CD14-positive monocyte (primary cell): ENCODE measurements around the gene DELE1. TPM values are rescaled to one million over a fixed set of nuclear protein-coding genes. Genes with fewer than 3 reads are reported as not detected.

Experiments used
- DNase-seq, 3 donors: peaks; one replicate each; pipeline ENCODE4 v3.0.0-alpha.2; 2011 to 2022
- H2AFZ ChIP-seq: 2 replicates; pipeline ENCODE4 v1.6.0; 2012; ENCODE audit warnings: mild to moderate bottlenecking, low read depth, low read length, inconsistent platforms; ENCODE audit not compliant: insufficient read depth, poor library complexity, severe bottlenecking
- H3K27ac ChIP-seq, 2 donors: 1 replicate in 1 of 2; 2 replicates in 1 of 2; pipeline ENCODE4 v1.5.1; 2012 to 2013; ENCODE audit warnings: low read length in 2 of 2, control low read depth in 1 of 2, inconsistent platforms in 1 of 2, low read depth in 1 of 2, mild to moderate bottlenecking in 1 of 2
- H3K27me3 ChIP-seq, 2 donors: one replicate each; pipeline versions ENCODE4 v1.6.0 to v1.6.1; 2011 to 2013; ENCODE audit warnings: low read length in 2 of 2; ENCODE audit not compliant: control insufficient read depth in 2 of 2, insufficient read depth in 2 of 2
- H3K36me3 ChIP-seq, 2 donors: replicated peaks in 1 of 2; 1 replicate in 1 of 2; 2 replicates in 1 of 2; pipeline versions ENCODE4 v1.5.1 to v1.6.1; 2012 to 2013; ENCODE audit warnings: low read length in 2 of 2, control low read depth in 1 of 2, inconsistent platforms in 1 of 2, mild to moderate bottlenecking in 1 of 2; ENCODE audit not compliant: insufficient read depth in 2 of 2, control insufficient read depth in 1 of 2
- H3K4me1 ChIP-seq, 2 donors: 1 replicate in 1 of 2; 2 replicates in 1 of 2; pipeline versions ENCODE4 v1.5.1 to v1.6.1; 2012 to 2013; ENCODE audit warnings: low read length in 2 of 2, control low read depth in 1 of 2, inconsistent platforms in 1 of 2, mild to moderate bottlenecking in 1 of 2, moderate library complexity in 1 of 2; ENCODE audit not compliant: insufficient read depth in 2 of 2, control insufficient read depth in 1 of 2
- H3K4me2 ChIP-seq: replicated peaks from 2 replicates; pipeline ENCODE3; 2012; ENCODE audit warnings: low read length, moderate library complexity, mild to moderate bottlenecking; ENCODE audit not compliant: poor library complexity, severe bottlenecking; ENCODE audit errors: extremely low read depth
- H3K4me3 ChIP-seq, 3 experiments: fragments of 200-600 bp in 1 of 3; sonication (generic) in 1 of 3; replicated peaks in 1 of 3; 1 replicate in 2 of 3; 2 replicates in 1 of 3; pipeline ENCODE4 v1.5.1; 2011 to 2013; ENCODE audit warnings: low read length in 3 of 3, mild to moderate bottlenecking in 3 of 3, control low read depth in 2 of 3, low read depth in 2 of 3, inconsistent platforms in 1 of 3, moderate library complexity in 1 of 3
- H3K79me2 ChIP-seq: 2 replicates; pipeline ENCODE4 v1.6.0; 2012; ENCODE audit warnings: mild to moderate bottlenecking, control low read depth, inconsistent platforms, low read length, moderate library complexity; ENCODE audit not compliant: insufficient read depth
- H3K9ac ChIP-seq: 2 replicates; pipeline ENCODE4 v1.6.0; 2017; ENCODE audit warnings: low read length, mild to moderate bottlenecking; ENCODE audit not compliant: insufficient read depth, poor library complexity, severe bottlenecking
- H3K9me3 ChIP-seq, 2 donors: replicated peaks in 1 of 2; 1 replicate in 1 of 2; 2 replicates in 1 of 2; pipeline versions ENCODE4 v1.5.1 to v1.6.1; 2012 to 2013; ENCODE audit warnings: low read length in 2 of 2, control low read depth in 1 of 2; ENCODE audit not compliant: control insufficient read depth in 1 of 2, insufficient read depth in 1 of 2
- H4K20me1 ChIP-seq: 2 replicates; pipeline ENCODE4 v1.6.0; 2012; ENCODE audit warnings: mild to moderate bottlenecking, low read length, control low read depth, moderate library complexity; ENCODE audit not compliant: insufficient read depth
- H3K27ac Mint-ChIP-seq, 7 donors: one replicate each; pipeline ENCODE4 v1.8.0; 2020; ENCODE audit warnings: mild to moderate bottlenecking in 7 of 7, mixed read lengths in 7 of 7, moderate library complexity in 6 of 7, inconsistent platforms in 2 of 7
- H3K27me3 Mint-ChIP-seq, 3 donors: one replicate each; pipeline ENCODE4 v1.8.0; 2021 to 2022; ENCODE audit warnings: low read depth in 3 of 3, mild to moderate bottlenecking in 3 of 3, mixed read lengths in 3 of 3, moderate library complexity in 3 of 3, inconsistent platforms in 1 of 3
- H3K36me3 Mint-ChIP-seq, 2 donors: one replicate each; pipeline ENCODE4 v1.8.0; 2020; ENCODE audit warnings: mixed read lengths in 2 of 2, inconsistent platforms in 1 of 2, mild to moderate bottlenecking in 1 of 2
- H3K4me1 Mint-ChIP-seq: one replicate; pipeline ENCODE4 v1.8.0; 2020; ENCODE audit warnings: mild to moderate bottlenecking, mixed read lengths
- H3K4me3 Mint-ChIP-seq, 2 donors: one replicate each; pipeline ENCODE4 v1.8.0; 2020; ENCODE audit warnings: mild to moderate bottlenecking in 2 of 2, mixed read lengths in 2 of 2, moderate library complexity in 1 of 2
- H3K9me3 Mint-ChIP-seq, 7 donors: one replicate each; pipeline ENCODE4 v1.8.0; 2020 to 2022; ENCODE audit warnings: mixed read lengths in 7 of 7, mild to moderate bottlenecking in 6 of 7, moderate library complexity in 6 of 7, inconsistent platforms in 2 of 7
- WGBS: methylation state at CpG from one replicate; pipeline ENCODE4 v1.1.5; 2013; ENCODE audit warnings: missing lambda C conversion rate; ENCODE audit not compliant: insufficient coverage; 5-methylcytosine and 5-hydroxymethylcytosine counted together
- intact Hi-C, 2 donors: fragments of 100-400 bp; cut with micrococcal nuclease; formaldehyde crosslinking; loops; one replicate each; pipeline versions ENCODE4 v1.15.0 to v1.15.1; 2023
- polyA plus RNA-seq, 3 donors: library from polyadenylated mRNA; depleted of rRNA in 1 of 3; unstranded in 2 of 3; stranded (reverse) in 1 of 3; fragments of 300-500 nt in 2 of 3; fragments of >200 nt in 1 of 3; fragmentation: Illumina TruSeq in 2 of 3; gene quantifications; 1 replicate in 2 of 3; 2 replicates in 1 of 3; pipeline ENCODE4 v1.2.3, GENCODE V29; 2012 to 2021
- TF ChIP-seq, protein P1 (sequence below): fragments of 200-600 bp; IDR thresholded peaks from one replicate; pipeline ENCODE4 v1.8.0; 2022; ENCODE audit warnings: antibody characterized with exemption, mild to moderate bottlenecking

Gene DELE1
- polyA plus RNA-seq, 3 donors: 47.3 to 140 (median 49.6) TPM

DNA sequence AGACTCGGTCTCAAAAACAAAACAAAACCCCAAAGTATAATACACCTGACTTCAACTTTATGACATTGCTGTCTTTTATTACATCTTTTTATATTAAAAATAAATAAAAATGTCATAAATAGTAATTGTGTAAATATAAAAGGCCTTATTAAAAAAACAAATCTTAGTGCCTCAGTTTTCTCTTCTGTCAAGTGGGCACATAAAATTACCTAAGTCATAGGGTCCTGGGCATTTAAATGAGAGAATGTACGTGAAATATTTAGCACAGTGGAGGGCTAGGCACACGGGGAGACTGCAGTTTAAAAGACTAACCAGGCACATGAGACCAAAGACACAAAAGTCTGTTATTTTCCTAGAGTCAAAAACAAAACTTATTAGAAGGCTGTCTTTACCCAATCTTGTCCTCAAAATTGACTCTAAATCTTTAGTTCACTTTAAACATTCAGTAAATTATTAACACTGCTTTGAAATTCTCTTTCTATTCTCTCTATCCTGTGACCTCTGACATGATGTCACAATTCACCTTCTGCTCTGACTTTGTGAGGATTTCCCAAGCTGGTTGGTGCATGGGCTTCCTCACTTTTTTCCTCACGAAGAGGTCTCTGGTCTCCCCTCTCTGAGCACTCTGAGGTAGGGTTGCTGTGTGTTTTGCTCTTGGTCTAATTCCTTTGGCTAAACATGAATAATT lies 42.7 kb downstream of the DELE1 start:
- no peak overlapping the region for H3K27ac ChIP-seq
- 100% methylated on average over 1 of the region's 4 CpGs for WGBS
- H3K36me3 Mint-ChIP-seq: peaks cover 0 to 3% of the 10 kb centered on the region in 2 donors
- no peaks in the 10 kb centered on the region for H3K9me3 ChIP-seq
- H3K9ac ChIP-seq: no peak overlapping the region
- H3K79me2 ChIP-seq: peaks cover 18% of the 10 kb centered on the region
- TF ChIP-seq, protein P1, sequence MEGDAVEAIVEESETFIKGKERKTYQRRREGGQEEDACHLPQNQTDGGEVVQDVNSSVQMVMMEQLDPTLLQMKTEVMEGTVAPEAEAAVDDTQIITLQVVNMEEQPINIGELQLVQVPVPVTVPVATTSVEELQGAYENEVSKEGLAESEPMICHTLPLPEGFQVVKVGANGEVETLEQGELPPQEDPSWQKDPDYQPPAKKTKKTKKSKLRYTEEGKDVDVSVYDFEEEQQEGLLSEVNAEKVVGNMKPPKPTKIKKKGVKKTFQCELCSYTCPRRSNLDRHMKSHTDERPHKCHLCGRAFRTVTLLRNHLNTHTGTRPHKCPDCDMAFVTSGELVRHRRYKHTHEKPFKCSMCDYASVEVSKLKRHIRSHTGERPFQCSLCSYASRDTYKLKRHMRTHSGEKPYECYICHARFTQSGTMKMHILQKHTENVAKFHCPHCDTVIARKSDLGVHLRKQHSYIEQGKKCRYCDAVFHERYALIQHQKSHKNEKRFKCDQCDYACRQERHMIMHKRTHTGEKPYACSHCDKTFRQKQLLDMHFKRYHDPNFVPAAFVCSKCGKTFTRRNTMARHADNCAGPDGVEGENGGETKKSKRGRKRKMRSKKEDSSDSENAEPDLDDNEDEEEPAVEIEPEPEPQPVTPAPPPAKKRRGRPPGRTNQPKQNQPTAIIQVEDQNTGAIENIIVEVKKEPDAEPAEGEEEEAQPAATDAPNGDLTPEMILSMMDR: no peak
- no peak overlapping the region for H3K4me3 ChIP-seq
- H3K27me3 ChIP-seq: no peaks in the 10 kb centered on the region
- H3K4me1 Mint-ChIP-seq: peaks cover 21% of the 10 kb centered on the region
- H4K20me1 ChIP-seq: no peaks in the 10 kb centered on the region
- peaks cover 0 to 3% (median 2%) of the 10 kb centered on the region in 3 donors for H3K27me3 Mint-ChIP-seq
- no peak overlapping the region for H3K4me3 Mint-ChIP-seq
- intact Hi-C loops: no loop called here
- no peaks in the 10 kb centered on the region for H3K9me3 Mint-ChIP-seq
- no peaks in the 10 kb centered on the region for H3K36me3 ChIP-seq
- H3K27ac Mint-ChIP-seq: peak overlapping the region in 2 of 7 donors; percentile 12 to 22
- no peak overlapping the region for H2AFZ ChIP-seq
- H3K4me2 ChIP-seq: no peak overlapping the region
- no peak for DNase-seq
- peaks cover 22 to 26% of the 10 kb centered on the region in 2 donors for H3K4me1 ChIP-seq

DNA sequence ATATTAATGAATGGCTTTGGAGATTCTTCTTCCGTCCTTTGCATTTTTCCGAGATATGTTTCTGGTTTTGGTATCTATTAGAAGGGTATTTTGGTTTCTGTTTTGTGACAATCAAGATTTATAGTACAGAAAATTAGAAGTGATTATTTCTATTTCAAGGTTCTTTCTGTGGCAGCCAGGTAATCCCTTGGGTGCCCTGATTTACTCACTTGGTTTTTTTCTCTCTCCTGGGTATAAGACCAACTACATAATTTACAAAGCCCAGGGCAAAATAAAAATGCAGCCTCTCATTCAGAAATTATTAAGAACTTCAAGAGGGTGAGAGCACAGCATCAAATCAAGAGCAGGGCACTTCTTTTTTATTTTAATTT lies 43.3 kb downstream of the DELE1 start:
- Mint-ChIP-seq H3K4me3 (no peak overlapping the region), H3K27me3 (peaks cover 0 to 3% (median 2%) of the 10 kb centered on the region in 3 donors), H3K36me3 (peaks cover under 1 to 7% of the 10 kb centered on the region in 2 donors), H3K4me1 (peaks cover 21% of the 10 kb centered on the region), H3K27ac (peak overlapping the region in 1 of 7 donors; percentile 22), H3K9me3 (no peaks in the 10 kb centered on the region)
- no CpG with 5 or more reads among the region's 2 CpGs for WGBS
- no peaks in the 10 kb centered on the region for H3K27me3 ChIP-seq
- H3K36me3 ChIP-seq: peaks cover 0 to under 1% of the 10 kb centered on the region in 2 donors
- no peak overlapping the region for H3K4me3 ChIP-seq
- H3K4me2 ChIP-seq: no peak overlapping the region
- intact Hi-C loops: no loop called here
- peaks cover 23% of the 10 kb centered on the region for H3K79me2 ChIP-seq
- H3K9me3 ChIP-seq: no peaks in the 10 kb centered on the region
- no peak overlapping the region for H2AFZ ChIP-seq
- no peak for DNase-seq
- H3K9ac ChIP-seq: no peak overlapping the region
- H4K20me1 ChIP-seq: no peaks in the 10 kb centered on the region
- H3K27ac ChIP-seq: no peak overlapping the region
- H3K4me1 ChIP-seq: peaks cover 22 to 26% of the 10 kb centered on the region in 2 donors
- TF ChIP-seq, protein P1: no peak
